H1 (cell line): ENCODE results near the gene FBXO45. TPM values are rescaled to one million over a fixed set of nuclear protein-coding genes. Genes with fewer than 3 reads are reported as not detected.

Experiments used
- HDAC2 ChIP-seq, 2 experiments: fragments of 300-600 bp in 1 of 2; sonication (generic) in 1 of 2; IDR thresholded peaks; 2 replicates each; pipeline ENCODE4 v1.6.1; 2011 to 2012; ENCODE audit warnings: low read depth in 2 of 2, low read length in 2 of 2, mild to moderate bottlenecking in 2 of 2, moderate library complexity in 2 of 2, borderline replicate concordance in 1 of 2, inconsistent platforms in 1 of 2
- HDAC6 ChIP-seq: IDR thresholded peaks from one replicate; pipeline ENCODE4 v1.7.1; 2012; ENCODE audit warnings: low read depth, mild to moderate bottlenecking, inconsistent platforms, low read length, moderate library complexity
- NANOG ChIP-seq: IDR thresholded peaks from 2 replicates; pipeline ENCODE4 v1.6.1; 2011; ENCODE audit warnings: low read length, low read depth, mild to moderate bottlenecking, inconsistent platforms; ENCODE audit not compliant: insufficient read depth, poor library complexity, severe bottlenecking
- POLR2AphosphoS5 ChIP-seq: IDR thresholded peaks from 2 replicates; pipeline ENCODE4 v1.6.1; 2011; ENCODE audit warnings: low read depth, low read length
- RFX5 ChIP-seq: IDR thresholded peaks from 2 replicates; pipeline ENCODE4 v1.6.1; 2011; ENCODE audit warnings: low read depth, low read length, improper control_type of control experiment, borderline replicate concordance
- SIN3A ChIP-seq, 2 experiments: IDR thresholded peaks in 1 of 2; conservative IDR thresholded peaks in 1 of 2; 2 replicates each; pipeline ENCODE4 v1.6.1; 2011 to 2012; ENCODE audit warnings: low read length in 2 of 2, improper control_type of control experiment in 1 of 2, low read depth in 1 of 2, mild to moderate bottlenecking in 1 of 2
- polyA plus RNA-seq, 7 experiments: library from polyadenylated mRNA; depleted of rRNA in 3 of 7; stranded (reverse) in 5 of 7; unstranded in 2 of 7; fragments of >200 nt in 5 of 7; fragments of 200-250 nt in 2 of 7; gene quantifications; 1 replicate in 5 of 7; 2 replicates in 1 of 7; 4 replicates in 1 of 7; pipeline versions ENCODE4 v1.2.1 to v1.2.3, GENCODE V29; 2011 to 2013; ENCODE audit warnings: missing spikeins in 2 of 7, mixed read lengths in 2 of 7
- total RNA-seq: library from RNA; stranded (reverse); fragmentation: NEBNext Ultra II Directional; extraction: Animal tissue kit (Norgen Biotek cat#: 25700); gene quantifications from 2 replicates; pipeline ENCODE4 v1.2.1, GENCODE V29; 2021

The FBXO45 gene
- total and polyA plus RNA-seq, 2 of the 8 experiments (the other 6 are each of a cell fraction or from before 2014, with no cell fraction given), result 5.2 to 19.4 TPM

- TF ChIP-seq HDAC2 (IDR thresholded peaks at IDR 0.05; ENCODE audit: borderline replicate concordance in 1 of 2, low read depth in 2 of 2, low read length in 2 of 2), result no peak
- TF ChIP-seq NANOG, result no peak
- TF ChIP-seq HDAC6, result no peak
- no peak for TF ChIP-seq POLR2AphosphoS5
- no peak for TF ChIP-seq RFX5
- TF ChIP-seq SIN3A (conservative IDR thresholded peaks at IDR 0.05 in 1 of 2, IDR thresholded peaks at IDR 0.05 in 1 of 2; ENCODE audit: low read depth in 1 of 2, low read length in 2 of 2), result no peak
These were observed 43.3 kb upstream of the FBXO45 start (continued) for GRCh38 chr3:196525141-196525540.
